BE2C (cell line): ENCODE data around the gene KLF9.

Source experiments
- DNase-seq: peaks from one replicate; pipeline ENCODE4 v3.0.0-alpha.2; 2020
- H3K27me3 ChIP-seq: fragments of 250-450 bp; sonication (Bioruptor Pico); 2 replicates; pipeline ENCODE4 v1.5.1; 2020; ENCODE audit warnings: mild to moderate bottlenecking
- H3K36me3 ChIP-seq: fragments of 250-450 bp; sonication (Bioruptor Pico); 2 replicates; pipeline ENCODE4 v1.5.1; 2020; ENCODE audit warnings: mild to moderate bottlenecking
- H3K4me1 ChIP-seq: fragments of 250-450 bp; sonication (Bioruptor Pico); 2 replicates; pipeline ENCODE4 v1.5.1; 2020
- H3K4me3 ChIP-seq: 2 replicates; pipeline ENCODE4 v1.5.1; 2011; ENCODE audit warnings: low read depth, low read length
- H3K9me3 ChIP-seq: fragments of 250-450 bp; sonication (Bioruptor Pico); 2 replicates; pipeline ENCODE4 v1.5.1; 2020
- TF ChIP-seq, protein P1 (sequence below): IDR thresholded peaks from 2 replicates; pipeline ENCODE4 v1.5.1; 2012; ENCODE audit warnings: mild to moderate bottlenecking, low read depth, low read length

The KLF9 gene

DNA sequence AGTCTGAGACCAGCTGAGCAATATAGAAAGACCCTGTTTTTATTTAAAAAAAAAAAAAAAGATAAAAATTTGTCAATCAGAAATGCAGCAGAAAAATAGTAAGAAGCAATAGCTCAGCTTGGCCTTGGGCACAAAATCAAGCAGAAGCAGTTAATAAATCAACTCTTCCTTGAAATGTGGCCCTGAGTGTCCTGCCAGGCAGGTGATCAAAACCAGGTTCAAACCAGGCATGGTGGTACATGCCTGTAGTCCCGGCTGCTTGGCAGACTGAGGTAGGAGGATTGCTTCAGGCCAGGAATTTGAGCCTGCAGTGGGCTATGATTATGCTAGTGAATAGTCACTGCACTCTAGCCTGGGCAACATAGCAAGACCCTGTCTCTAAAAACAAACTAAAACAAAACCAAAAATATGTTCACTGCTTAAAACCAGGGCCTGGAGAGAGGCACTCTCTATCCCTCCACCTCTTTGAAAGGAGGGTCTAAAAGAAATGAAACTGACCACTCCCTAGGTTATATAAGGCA is 27.9 kb upstream of the KLF9 start:
- Histone ChIP-seq H3K9me3 (no peaks in the 10 kb centered on the region), H3K4me1 (no peaks in the 10 kb centered on the region; the same call in 1 of the 2 replicates), H3K4me3 (no peak overlapping the region), H3K27me3 (no peaks in the 10 kb centered on the region), H3K36me3 (no peaks in the 10 kb centered on the region)
- DNase-seq: no peak
- TF ChIP-seq, protein P1, sequence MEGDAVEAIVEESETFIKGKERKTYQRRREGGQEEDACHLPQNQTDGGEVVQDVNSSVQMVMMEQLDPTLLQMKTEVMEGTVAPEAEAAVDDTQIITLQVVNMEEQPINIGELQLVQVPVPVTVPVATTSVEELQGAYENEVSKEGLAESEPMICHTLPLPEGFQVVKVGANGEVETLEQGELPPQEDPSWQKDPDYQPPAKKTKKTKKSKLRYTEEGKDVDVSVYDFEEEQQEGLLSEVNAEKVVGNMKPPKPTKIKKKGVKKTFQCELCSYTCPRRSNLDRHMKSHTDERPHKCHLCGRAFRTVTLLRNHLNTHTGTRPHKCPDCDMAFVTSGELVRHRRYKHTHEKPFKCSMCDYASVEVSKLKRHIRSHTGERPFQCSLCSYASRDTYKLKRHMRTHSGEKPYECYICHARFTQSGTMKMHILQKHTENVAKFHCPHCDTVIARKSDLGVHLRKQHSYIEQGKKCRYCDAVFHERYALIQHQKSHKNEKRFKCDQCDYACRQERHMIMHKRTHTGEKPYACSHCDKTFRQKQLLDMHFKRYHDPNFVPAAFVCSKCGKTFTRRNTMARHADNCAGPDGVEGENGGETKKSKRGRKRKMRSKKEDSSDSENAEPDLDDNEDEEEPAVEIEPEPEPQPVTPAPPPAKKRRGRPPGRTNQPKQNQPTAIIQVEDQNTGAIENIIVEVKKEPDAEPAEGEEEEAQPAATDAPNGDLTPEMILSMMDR: no peak

DNA sequence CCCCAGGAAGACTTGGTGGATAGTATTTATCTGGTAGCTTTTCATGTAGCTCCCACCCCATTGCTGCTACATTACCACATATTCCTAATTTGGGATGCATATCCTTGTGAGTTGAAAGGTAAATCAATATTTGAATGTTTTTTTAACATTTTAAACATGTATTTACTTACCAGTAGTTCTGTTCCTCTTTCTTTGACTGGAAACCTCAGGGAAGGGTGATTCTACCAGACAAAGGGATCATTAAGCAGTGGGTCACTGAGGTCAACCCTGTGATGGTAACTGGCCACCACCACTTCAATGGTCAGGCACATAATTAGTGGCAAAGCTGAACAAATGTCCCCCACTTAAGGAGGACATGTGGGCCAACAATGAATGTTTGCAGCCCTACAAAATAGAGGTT is 27.2 kb upstream of the KLF9 start:
- Histone ChIP-seq H3K4me3 (no peak overlapping the region), H3K36me3 (no peaks in the 10 kb centered on the region), H3K9me3 (no peaks in the 10 kb centered on the region), H3K27me3 (no peaks in the 10 kb centered on the region), H3K4me1 (no peaks in the 10 kb centered on the region; the same call in 1 of the 2 replicates)
- DNase-seq: no peak
- TF ChIP-seq, protein P1: no peak

DNA sequence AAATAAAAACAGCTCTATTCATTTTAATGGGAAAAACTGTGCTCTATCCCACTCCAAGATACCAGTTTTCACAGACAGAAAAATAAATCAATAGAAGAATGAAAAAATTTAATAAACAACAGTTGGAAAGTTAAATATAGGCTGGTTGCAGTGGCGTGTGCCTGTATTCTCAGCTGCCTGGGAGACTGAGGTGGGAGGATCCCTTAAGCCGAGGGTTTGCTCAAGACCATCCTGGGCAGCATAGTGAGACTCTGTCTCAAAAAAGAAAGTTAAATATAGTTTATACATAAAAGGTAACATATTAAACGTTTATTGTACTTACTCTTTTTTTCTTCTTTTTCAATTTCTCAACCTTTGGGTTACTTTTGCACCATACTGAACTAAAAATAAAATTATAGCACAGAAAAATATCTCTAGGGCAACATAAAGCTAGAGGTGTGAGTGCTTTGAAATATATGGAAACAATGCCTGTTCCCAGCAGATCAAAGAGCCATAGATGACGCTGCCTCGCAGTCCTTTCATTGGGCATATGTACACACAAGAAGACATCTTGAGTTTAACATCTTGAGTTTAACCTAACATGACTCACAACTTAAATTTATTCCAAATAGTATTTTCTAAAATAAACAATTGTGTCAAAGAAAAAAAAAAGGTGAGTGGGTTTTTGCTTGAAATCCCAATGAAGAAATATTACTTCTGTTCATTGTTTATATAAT is 25.7 kb upstream of the KLF9 start:
- DNase-seq: no peak
- Histone ChIP-seq H3K4me1 (no peaks in the 10 kb centered on the region; the same call in 1 of the 2 replicates), H3K4me3 (no peak overlapping the region), H3K27me3 (no peaks in the 10 kb centered on the region), H3K36me3 (no peaks in the 10 kb centered on the region), H3K9me3 (no peaks in the 10 kb centered on the region)
- TF ChIP-seq, protein P1: no peak

DNA sequence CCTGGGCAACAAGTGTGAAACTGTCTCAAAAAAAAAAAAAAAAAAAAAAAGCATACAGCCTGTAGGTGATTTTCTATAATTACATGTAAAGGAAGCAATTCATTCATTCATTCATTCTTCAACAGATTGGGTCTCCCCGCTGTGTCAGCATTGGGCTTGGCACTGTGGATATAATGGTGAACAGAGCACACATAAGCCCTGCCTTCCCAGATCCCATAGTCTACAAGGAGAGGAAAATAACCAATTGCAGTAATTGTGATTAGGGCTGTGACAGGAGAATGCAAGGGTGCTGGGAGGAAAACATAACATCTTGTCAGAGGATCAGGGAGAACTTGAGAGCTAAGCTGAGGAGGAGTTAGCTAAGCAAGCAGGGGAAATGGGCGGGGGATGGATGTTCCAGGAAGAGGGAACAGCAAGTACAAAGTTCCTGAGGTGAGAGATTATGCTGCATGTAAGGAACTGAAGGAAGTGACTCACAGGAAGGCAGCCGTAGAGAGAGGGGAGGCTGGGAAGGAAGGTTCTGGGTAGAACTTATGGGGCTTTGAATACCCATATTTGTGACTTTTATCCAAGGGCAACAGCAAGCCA is 24.0 kb upstream of the KLF9 start:
- no peak for DNase-seq
- Histone ChIP-seq H3K4me1 (no peaks in the 10 kb centered on the region; the same call in 1 of the 2 replicates), H3K9me3 (no peaks in the 10 kb centered on the region), H3K4me3 (no peak overlapping the region), H3K27me3 (no peaks in the 10 kb centered on the region), H3K36me3 (no peaks in the 10 kb centered on the region)
- TF ChIP-seq, protein P1: no peak

DNA sequence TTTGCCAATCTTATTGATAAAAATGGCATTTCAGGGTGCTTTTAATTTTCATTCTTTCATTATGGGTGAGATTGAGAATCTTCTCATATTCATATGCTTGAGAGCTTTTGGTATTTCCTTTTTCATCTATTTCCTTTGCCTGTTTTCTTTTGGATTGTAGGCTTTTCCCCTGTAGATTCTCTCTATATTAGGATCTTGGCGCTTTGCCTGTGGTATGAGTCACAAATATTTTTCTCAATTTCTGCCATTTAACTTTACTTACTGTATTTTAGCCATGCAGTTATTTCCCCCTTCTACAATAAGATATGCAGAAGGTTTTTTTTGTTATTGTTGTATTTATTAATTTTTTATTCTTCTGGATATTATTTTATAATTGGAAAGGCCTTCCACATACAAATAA is 21.5 kb upstream of the KLF9 start:
- Histone ChIP-seq H3K36me3 (no peaks in the 10 kb centered on the region), H3K9me3 (no peaks in the 10 kb centered on the region), H3K4me3 (no peak overlapping the region), H3K27me3 (no peaks in the 10 kb centered on the region), H3K4me1 (no peaks in the 10 kb centered on the region; the same call in 1 of the 2 replicates)
- DNase-seq: no peak
- TF ChIP-seq, protein P1: no peak

DNA sequence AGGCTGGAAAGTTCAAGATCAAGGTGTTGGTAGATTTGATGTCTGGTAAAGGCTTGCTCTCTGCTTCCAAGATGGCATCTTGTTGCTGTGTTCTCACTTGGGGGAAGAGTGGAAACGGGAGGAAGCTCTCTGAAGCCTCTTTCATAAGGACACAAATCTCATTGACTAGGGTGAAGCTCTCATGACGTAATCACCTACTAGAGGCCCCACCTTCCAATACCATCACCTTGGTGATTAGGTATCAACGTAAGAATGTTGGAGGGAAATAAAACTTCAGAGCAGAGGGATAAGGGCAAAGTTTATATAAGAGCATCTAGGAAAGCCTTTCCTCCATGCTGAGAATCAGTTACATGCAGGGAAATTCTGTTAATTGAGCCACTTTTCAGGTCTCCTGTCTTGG is 15.4 kb upstream of the KLF9 start:
- Histone ChIP-seq H3K4me1 (no peaks in the 10 kb centered on the region), H3K27me3 (no peaks in the 10 kb centered on the region), H3K4me3 (no peak overlapping the region), H3K9me3 (no peaks in the 10 kb centered on the region), H3K36me3 (no peaks in the 10 kb centered on the region)
- TF ChIP-seq, protein P1: no peak
- no peak for DNase-seq
